ENCODE measurements around the gene GSTM3.
"Not testable (repeated sequence)": the region's sequence is repeated elsewhere in the genome, so short reads cannot be mapped to it uniquely, and the experiment has no call there.

GSTM3 gene

DNA sequence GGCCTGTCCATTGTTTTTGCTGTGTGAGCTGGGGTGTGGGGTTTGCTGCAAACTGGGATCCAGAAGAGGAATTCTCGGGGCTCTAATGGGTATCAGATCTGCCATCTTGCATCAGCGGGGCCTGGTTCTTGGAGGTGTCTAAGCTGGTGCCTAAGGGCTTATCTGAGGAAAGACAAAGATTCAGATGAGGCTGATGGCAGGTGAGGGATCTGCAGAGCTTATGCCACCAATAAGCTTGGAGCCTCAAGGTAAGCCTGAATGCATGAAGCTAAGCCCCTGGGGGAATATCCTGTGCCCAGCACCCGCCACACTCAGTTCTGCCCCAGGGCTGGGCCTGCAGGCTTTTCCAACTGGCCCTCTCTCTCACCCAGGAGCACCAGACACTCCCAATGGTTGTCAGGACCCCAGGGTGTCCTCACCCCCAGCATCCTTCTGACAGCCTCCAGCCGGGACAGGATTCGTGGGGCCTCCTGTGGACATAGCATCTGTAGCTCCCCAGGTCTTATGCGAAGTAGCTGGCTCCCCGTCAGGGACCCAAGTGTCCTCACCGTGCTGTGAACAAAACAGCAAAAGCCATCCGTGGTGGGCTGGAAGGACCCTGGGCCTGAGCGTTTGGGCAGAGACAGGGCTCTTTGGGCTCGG, 9.5 kb upstream of the GSTM3 start:
- no peak for TF ChIP-seq EZH2phosphoT487 (IDR thresholded peaks at IDR 0.05; ENCODE audit: low read length)
- no peak for TF ChIP-seq EZH2 (optimal IDR thresholded peaks at IDR 0.05; ENCODE audit: low read depth, low read length)
- TF ChIP-seq, protein P1, sequence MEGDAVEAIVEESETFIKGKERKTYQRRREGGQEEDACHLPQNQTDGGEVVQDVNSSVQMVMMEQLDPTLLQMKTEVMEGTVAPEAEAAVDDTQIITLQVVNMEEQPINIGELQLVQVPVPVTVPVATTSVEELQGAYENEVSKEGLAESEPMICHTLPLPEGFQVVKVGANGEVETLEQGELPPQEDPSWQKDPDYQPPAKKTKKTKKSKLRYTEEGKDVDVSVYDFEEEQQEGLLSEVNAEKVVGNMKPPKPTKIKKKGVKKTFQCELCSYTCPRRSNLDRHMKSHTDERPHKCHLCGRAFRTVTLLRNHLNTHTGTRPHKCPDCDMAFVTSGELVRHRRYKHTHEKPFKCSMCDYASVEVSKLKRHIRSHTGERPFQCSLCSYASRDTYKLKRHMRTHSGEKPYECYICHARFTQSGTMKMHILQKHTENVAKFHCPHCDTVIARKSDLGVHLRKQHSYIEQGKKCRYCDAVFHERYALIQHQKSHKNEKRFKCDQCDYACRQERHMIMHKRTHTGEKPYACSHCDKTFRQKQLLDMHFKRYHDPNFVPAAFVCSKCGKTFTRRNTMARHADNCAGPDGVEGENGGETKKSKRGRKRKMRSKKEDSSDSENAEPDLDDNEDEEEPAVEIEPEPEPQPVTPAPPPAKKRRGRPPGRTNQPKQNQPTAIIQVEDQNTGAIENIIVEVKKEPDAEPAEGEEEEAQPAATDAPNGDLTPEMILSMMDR (IDR thresholded peaks at IDR 0.05; ENCODE audit: low read length): no peak
- H3K4me2 ChIP-seq (ENCODE audit: low read depth, low read length): no peak overlapping the region
- no peaks in the 10 kb centered on the region for H3K9me3 ChIP-seq (replicated peaks; ENCODE audit: insufficient read depth, low read length)
- no peaks in the 10 kb centered on the region for H3K9me2 ChIP-seq (replicated peaks; ENCODE audit: insufficient read depth, low read length)
- no peaks in the 10 kb centered on the region for H3F3A ChIP-seq (ENCODE audit: insufficient read depth, low read length)
- H3K9ac ChIP-seq (ENCODE audit: low read length): no peak overlapping the region
- H2AFZ ChIP-seq (ENCODE audit: low read length): no peak overlapping the region
- DNase-seq: no peak
- H3K36me3 ChIP-seq (replicated peaks; ENCODE audit: insufficient read depth, low read length): no peaks in the 10 kb centered on the region
- no peaks in the 10 kb centered on the region for H4K20me1 ChIP-seq (ENCODE audit: insufficient read depth, low read length)
- H3K4me1 ChIP-seq (ENCODE audit: low read length): no peaks in the 10 kb centered on the region
- no peaks in the 10 kb centered on the region for H3K79me2 ChIP-seq (ENCODE audit: low read length)
- H3K27me3 ChIP-seq (replicated peaks; ENCODE audit: insufficient read depth, low read length): no peaks in the 10 kb centered on the region
- H3K4me3 ChIP-seq (ENCODE audit: low read length): no peak overlapping the region
- no peak overlapping the region for H3K27ac ChIP-seq (ENCODE audit: low read length)

DNA sequence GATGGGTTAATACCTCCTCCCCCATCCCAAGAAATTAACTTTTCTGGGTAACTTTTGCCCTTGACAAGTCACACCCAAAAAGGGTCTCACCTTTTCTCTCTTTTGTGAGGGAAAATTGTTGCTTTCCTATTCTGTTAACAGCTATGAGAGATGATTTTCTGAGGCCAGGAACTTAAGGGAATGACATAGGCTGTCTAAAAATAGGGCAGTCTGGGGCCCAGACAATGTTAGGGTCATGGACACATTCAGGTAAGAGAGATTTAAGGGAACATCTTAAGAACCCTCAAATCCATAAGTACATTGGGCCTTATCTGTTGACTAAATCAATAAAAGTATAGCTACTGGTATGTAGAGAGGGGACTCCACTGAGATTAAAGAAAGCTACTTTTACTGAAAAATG, 8.4 kb upstream of the GSTM3 start:
- Histone ChIP-seq H3K79me2 (ENCODE audit: low read length) (no peaks in the 10 kb centered on the region), H3K4me2 (ENCODE audit: low read depth, low read length) (no peak overlapping the region), H3K36me3 (replicated peaks; ENCODE audit: insufficient read depth, low read length) (no peaks in the 10 kb centered on the region), H3K4me1 (ENCODE audit: low read length) (no peaks in the 10 kb centered on the region), H3K27ac (ENCODE audit: low read length) (no peak overlapping the region), H3K9me2 (replicated peaks; ENCODE audit: insufficient read depth, low read length) (no peaks in the 10 kb centered on the region), H3F3A (ENCODE audit: insufficient read depth, low read length) (no peaks in the 10 kb centered on the region), H2AFZ (ENCODE audit: low read length) (no peak overlapping the region), H3K9me3 (replicated peaks; ENCODE audit: insufficient read depth, low read length) (no peaks in the 10 kb centered on the region), H3K27me3 (replicated peaks; ENCODE audit: insufficient read depth, low read length) (no peaks in the 10 kb centered on the region), H3K4me3 (ENCODE audit: low read length) (no peak overlapping the region), H3K9ac (ENCODE audit: low read length) (no peak overlapping the region), H4K20me1 (ENCODE audit: insufficient read depth, low read length) (no peaks in the 10 kb centered on the region)
- DNase-seq: no peak
- TF ChIP-seq EZH2phosphoT487 (IDR thresholded peaks at IDR 0.05; ENCODE audit: low read length): no peak
- TF ChIP-seq, protein P1 (IDR thresholded peaks at IDR 0.05; ENCODE audit: low read length): no peak
- no peak for TF ChIP-seq EZH2 (optimal IDR thresholded peaks at IDR 0.05; ENCODE audit: low read depth, low read length)

- not testable (repeated sequence) for H3K79me2 ChIP-seq (ENCODE audit: low read length); H3K4me1 ChIP-seq (ENCODE audit: low read length); H3K9ac ChIP-seq (ENCODE audit: low read length); H3K27me3 ChIP-seq (replicated peaks; ENCODE audit: insufficient read depth, low read length); H3F3A ChIP-seq (ENCODE audit: insufficient read depth, low read length); H2AFZ ChIP-seq (ENCODE audit: low read length); H3K9me2 ChIP-seq (replicated peaks; ENCODE audit: insufficient read depth, low read length); H3K36me3 ChIP-seq (replicated peaks; ENCODE audit: insufficient read depth, low read length); H3K4me3 ChIP-seq (ENCODE audit: low read length); H3K27ac ChIP-seq (ENCODE audit: low read length); H4K20me1 ChIP-seq (ENCODE audit: insufficient read depth, low read length); DNase-seq; H3K4me2 ChIP-seq (ENCODE audit: low read depth, low read length); H3K9me3 ChIP-seq (replicated peaks; ENCODE audit: insufficient read depth, low read length)
Observed at GRCh38 chr1:109748311-109748710, 7.5 kb upstream of the GSTM3 start.

GRCh38 chr1:109739738-109740614, 862 bp downstream of the GSTM3 start:
- H3K4me3 ChIP-seq (ENCODE audit: low read length): peak overlapping the region; percentile 56
- H3K9me3 ChIP-seq (replicated peaks; ENCODE audit: insufficient read depth, low read length): no peaks in the 10 kb centered on the region
- H2AFZ ChIP-seq (ENCODE audit: low read length): peak overlapping the region; percentile 90
- H3K79me2 ChIP-seq (ENCODE audit: low read length): no peaks in the 10 kb centered on the region
- no peaks in the 10 kb centered on the region for H3K9me2 ChIP-seq (replicated peaks; ENCODE audit: insufficient read depth, low read length)
- H3K27me3 ChIP-seq (replicated peaks; ENCODE audit: insufficient read depth, low read length): no peaks in the 10 kb centered on the region
- no peaks in the 10 kb centered on the region for H4K20me1 ChIP-seq (ENCODE audit: insufficient read depth, low read length)
- H3K27ac ChIP-seq (ENCODE audit: low read length): no peak overlapping the region
- no peaks in the 10 kb centered on the region for H3K36me3 ChIP-seq (replicated peaks; ENCODE audit: insufficient read depth, low read length)
- no peaks in the 10 kb centered on the region for H3F3A ChIP-seq (ENCODE audit: insufficient read depth, low read length)
- H3K4me1 ChIP-seq (ENCODE audit: low read length): no peaks in the 10 kb centered on the region
- H3K4me2 ChIP-seq (ENCODE audit: low read depth, low read length): peak overlapping the region; percentile 66
- TF ChIP-seq, protein P1 (IDR thresholded peaks at IDR 0.05; ENCODE audit: low read length): no peak
- TF ChIP-seq EZH2 (optimal IDR thresholded peaks at IDR 0.05; ENCODE audit: low read depth, low read length) (no peak), EZH2phosphoT487 (IDR thresholded peaks at IDR 0.05; ENCODE audit: low read length) (no peak)
- H3K9ac ChIP-seq (ENCODE audit: low read length): peak overlapping the region; percentile 21; the same call in 1 of the 2 replicates
- peak; percentile 23 for DNase-seq

All from MM.1S (cell line).